Measurements from ENCODE around the gene RIMS4. TPM values are rescaled to one million over a fixed set of nuclear protein-coding genes. Genes with fewer than 3 reads are reported as not detected.

The RIMS4 gene
- total and polyA plus RNA-seq, 9 of the 15 experiments (the other 6 are each of a cell fraction or from before 2014, with no cell fraction given), result 0.04 TPM; not detected in 8

GRCh38 chr20:44756011-44756688, 54.2 kb downstream of the RIMS4 start:
- H3K4me1 ChIP-seq (replicated peaks in 1 of 2; ENCODE audit: control insufficient read depth in 2 of 2, insufficient read depth in 2 of 2, low read length in 2 of 2), result peaks cover 0 to 7% of the 10 kb centered on the region in 2 experiments; a peak in 2 of 5 replicates
- no peak overlapping the region for H3K27ac ChIP-seq (ENCODE audit: extremely low read depth, low read depth, low read length)
- H4K20me1 ChIP-seq (replicated peaks; ENCODE audit: control insufficient read depth, insufficient read depth, low read length), result no peaks in the 10 kb centered on the region; the same call in none of the 2 replicates
- POLR2A ChIA-PET, result interaction anchor here (1.1 kb wide), 1 partner anchor 128 kb away, joined by 3 read pairs; no protein-coding TSS in a partner anchor
- H3K4me3 ChIP-seq, result no peak overlapping the region
- H3K9ac ChIP-seq (ENCODE audit: insufficient read depth in 1 of 2, low read depth in 2 of 2, low read length in 2 of 2), result no peak overlapping the region
- no peak overlapping the region for H3K4me2 ChIP-seq (ENCODE audit: insufficient read depth, low read length)
- H3K9me3 ChIP-seq (replicated peaks; ENCODE audit: control insufficient read depth, insufficient read depth, low read depth, low read length), result no peaks in the 10 kb centered on the region
- no peaks in the 10 kb centered on the region for H3K36me3 ChIP-seq (ENCODE audit: control insufficient read depth, insufficient read depth, low read length)
- H3K9me1 ChIP-seq (ENCODE audit: control insufficient read depth, insufficient read depth, low read length), result no peaks in the 10 kb centered on the region
- ATAC-seq (no peak), DNase-seq (ENCODE audit: extremely low read depth in 1 of 4, low spot score in 3 of 4) (no peak), FAIRE-seq (no peak)
- H3K27me3 ChIP-seq (ENCODE audit: control insufficient read depth in 2 of 2, insufficient read depth in 2 of 2, low read length in 2 of 2), result peaks cover 14 to 87% of the 10 kb centered on the region in 2 experiments; a peak in 4 of 5 replicates
- WGBS (ENCODE audit: insufficient coverage, low coverage, missing lambda C conversion rate), result 1% methylated on average over 17 of the region's 18 CpGs
- H3K79me2 ChIP-seq (ENCODE audit: control insufficient read depth, insufficient read depth, low read length), result no peaks in the 10 kb centered on the region
- no TSS peak for BruUV-seq (replicated peaks)
- CTCF ChIA-PET (ENCODE audit: low intra/inter-chr PET ratio), result no interaction called here
- H2AFZ ChIP-seq (ENCODE audit: low read depth, low read length), result no peak overlapping the region
- intact Hi-C loops (cut with micrococcal nuclease), result no loop called here
- in situ Hi-C loops (cut with MboI), result no loop called here
- TF ChIP-seq ZNF668 (CRISPR knock-in tag; IDR thresholded peaks at IDR 0.05), result no peak
- no peak for TF ChIP-seq RFX7 (CRISPR knock-in tag; IDR thresholded peaks at IDR 0.05)
- no peak for TF ChIP-seq SOX6 (IDR thresholded peaks at IDR 0.05)
- TF ChIP-seq NR2C1 (IDR thresholded peaks at IDR 0.05), result no peak
- TF ChIP-seq NR2C1 (tag; IDR thresholded peaks at IDR 0.05), result no peak
- no peak for TF ChIP-seq KAT8 (IDR thresholded peaks at IDR 0.05; ENCODE audit: low read depth)
- no peak for TF ChIP-seq E2F3 (CRISPR knock-in tag; IDR thresholded peaks at IDR 0.05)
- no peak for TF ChIP-seq ZNF395 (CRISPR knock-in tag; IDR thresholded peaks at IDR 0.05)
- no peak for TF ChIP-seq PURB (CRISPR knock-in tag; IDR thresholded peaks at IDR 0.05; ENCODE audit: low read depth)
- TF ChIP-seq ESRRB (CRISPR knock-in tag; IDR thresholded peaks at IDR 0.05; ENCODE audit: borderline replicate concordance), result no peak
- no peak for TF ChIP-seq DEAF1 (CRISPR knock-in tag; IDR thresholded peaks at IDR 0.05)
- TF ChIP-seq CGGBP1 (CRISPR knock-in tag; IDR thresholded peaks at IDR 0.05), result no peak
- TF ChIP-seq DNMT1 (IDR thresholded peaks at IDR 0.05), result no peak
- TF ChIP-seq YY1 (IDR thresholded peaks at IDR 0.05; ENCODE audit: borderline replicate concordance in 1 of 3, control insufficient read depth in 1 of 3, extremely low read depth in 1 of 3, insufficient read depth in 3 of 3, insufficient read length in 1 of 3, insufficient replicate concordance in 2 of 3, low read depth in 1 of 3, low read length in 2 of 3), result no peak
- TF ChIP-seq PTTG1 (tag; IDR thresholded peaks at IDR 0.05; ENCODE audit: low read depth), result no peak
- no peak for TF ChIP-seq SRSF7 (optimal IDR thresholded peaks at IDR 0.05; ENCODE audit: low read depth, low read length)
- no peak for TF ChIP-seq SMARCE1 (IDR thresholded peaks at IDR 0.05)
- no peak for TF ChIP-seq FOXA3 (CRISPR knock-in tag; conservative IDR thresholded peaks at IDR 0.05 in 1 of 2, IDR thresholded peaks at IDR 0.05 in 1 of 2)
